DMS 273 (cell line): ENCODE results near the gene PPHLN1.

Source experiments
- DNase-seq: peaks from one replicate; lab custom pipeline; 2025; ENCODE audit not compliant: unreplicated experiment; lab: John Stamatoyannopoulos, UW

PPHLN1 gene

GRCh38 chr12:42432517-42433140, 106.7 kb downstream of the PPHLN1 start:
- no peak for DNase-seq

GRCh38 chr12:42440608-42441007, 114.6 kb downstream of the PPHLN1 start:
- no peak for DNase-seq

GRCh38 chr12:42442311-42442759, 116.4 kb downstream of the PPHLN1 start:
- no peak for DNase-seq

GRCh38 chr12:42442888-42443287, 116.9 kb downstream of the PPHLN1 start:
- no peak for DNase-seq

- DNase-seq = no peak
Observed at GRCh38 chr12:42444192-42444943, 118.4 kb downstream of the PPHLN1 start.

GRCh38 chr12:42445891-42446290, 119.9 kb downstream of the PPHLN1 start:
- no peak for DNase-seq

GRCh38 chr12:42446761-42447160, 120.8 kb downstream of the PPHLN1 start:
- DNase-seq = no peak

- no peak for DNase-seq
Observed at GRCh38 chr12:42447371-42447786, 121.4 kb downstream of the PPHLN1 start.

GRCh38 chr12:42448841-42449240, 122.9 kb downstream of the PPHLN1 start:
- no peak for DNase-seq

- no peak for DNase-seq
Observed at GRCh38 chr12:42450248-42450647, 124.3 kb downstream of the PPHLN1 start.

GRCh38 chr12:42458575-42458974, 132.6 kb downstream of the PPHLN1 start:
- DNase-seq = no peak

- DNase-seq = no peak
Observed at GRCh38 chr12:42459336-42459847, 133.4 kb downstream of the PPHLN1 start.

- DNase-seq = no peak
Observed at GRCh38 chr12:42462486-42462885, 136.5 kb downstream of the PPHLN1 start.

GRCh38 chr12:42463671-42464070, 137.7 kb downstream of the PPHLN1 start:
- no peak for DNase-seq

GRCh38 chr12:42468341-42468821, 142.4 kb downstream of the PPHLN1 start:
- no peak for DNase-seq

- DNase-seq = no peak
Observed at GRCh38 chr12:42468921-42469320, 143.0 kb downstream of the PPHLN1 start.

- no peak for DNase-seq
Observed at GRCh38 chr12:42469355-42470175, 143.6 kb downstream of the PPHLN1 start.

- DNase-seq = no peak
Observed at GRCh38 chr12:42472376-42472775, 146.4 kb downstream of the PPHLN1 start.

- no peak for DNase-seq
Observed at GRCh38 chr12:42473130-42473529, 147.2 kb downstream of the PPHLN1 start.

- no peak for DNase-seq
Observed at GRCh38 chr12:42473561-42473960, 147.6 kb downstream of the PPHLN1 start.

GRCh38 chr12:42474391-42474790, 148.4 kb downstream of the PPHLN1 start:
- DNase-seq = no peak
